ENCODE measurements around the gene REL. TPM values are rescaled to one million over a fixed set of nuclear protein-coding genes. Genes with fewer than 3 reads are reported as not detected.

Gene REL
- total RNA-seq, 1 experiment from 2014 or later: 10.0 TPM

- Histone ChIP-seq H3K9me3 (ENCODE audit: control insufficient read depth, insufficient read depth, low read depth, low read length) (no peaks in the 10 kb centered on the region), H3K4me1 (ENCODE audit: control insufficient read depth, insufficient read depth, low read length) (no peaks in the 10 kb centered on the region), H3K36me3 (ENCODE audit: control insufficient read depth, insufficient read depth, low read length) (no peaks in the 10 kb centered on the region), H3K27ac (ENCODE audit: low read length) (no peak overlapping the region), H3K27me3 (ENCODE audit: control insufficient read depth, insufficient read depth, low read length) (no peaks in the 10 kb centered on the region), H3K4me3 (ENCODE audit: low read depth in 2 of 2, low read length in 2 of 2) (no peak overlapping the region)
- ATAC-seq (no peak), DNase-seq (ENCODE audit: low read depth, low spot score) (no peak)
- ChIA-PET CTCF (no interaction called here), POLR2A (no interaction called here)
- no peak for TF ChIP-seq POLR2AphosphoS5 (IDR thresholded peaks at IDR 0.05; ENCODE audit: low read depth, low read length)
- no peak for TF ChIP-seq SIN3A (IDR thresholded peaks at IDR 0.05; ENCODE audit: borderline replicate concordance, insufficient read depth, low read depth, low read length)
- no peak for TF ChIP-seq TCF7L2 (IDR thresholded peaks at IDR 0.05; ENCODE audit: low read depth, low read length)
- no peak for TF ChIP-seq CTCF (IDR thresholded peaks at IDR 0.05)
- TF ChIP-seq, protein P1, sequence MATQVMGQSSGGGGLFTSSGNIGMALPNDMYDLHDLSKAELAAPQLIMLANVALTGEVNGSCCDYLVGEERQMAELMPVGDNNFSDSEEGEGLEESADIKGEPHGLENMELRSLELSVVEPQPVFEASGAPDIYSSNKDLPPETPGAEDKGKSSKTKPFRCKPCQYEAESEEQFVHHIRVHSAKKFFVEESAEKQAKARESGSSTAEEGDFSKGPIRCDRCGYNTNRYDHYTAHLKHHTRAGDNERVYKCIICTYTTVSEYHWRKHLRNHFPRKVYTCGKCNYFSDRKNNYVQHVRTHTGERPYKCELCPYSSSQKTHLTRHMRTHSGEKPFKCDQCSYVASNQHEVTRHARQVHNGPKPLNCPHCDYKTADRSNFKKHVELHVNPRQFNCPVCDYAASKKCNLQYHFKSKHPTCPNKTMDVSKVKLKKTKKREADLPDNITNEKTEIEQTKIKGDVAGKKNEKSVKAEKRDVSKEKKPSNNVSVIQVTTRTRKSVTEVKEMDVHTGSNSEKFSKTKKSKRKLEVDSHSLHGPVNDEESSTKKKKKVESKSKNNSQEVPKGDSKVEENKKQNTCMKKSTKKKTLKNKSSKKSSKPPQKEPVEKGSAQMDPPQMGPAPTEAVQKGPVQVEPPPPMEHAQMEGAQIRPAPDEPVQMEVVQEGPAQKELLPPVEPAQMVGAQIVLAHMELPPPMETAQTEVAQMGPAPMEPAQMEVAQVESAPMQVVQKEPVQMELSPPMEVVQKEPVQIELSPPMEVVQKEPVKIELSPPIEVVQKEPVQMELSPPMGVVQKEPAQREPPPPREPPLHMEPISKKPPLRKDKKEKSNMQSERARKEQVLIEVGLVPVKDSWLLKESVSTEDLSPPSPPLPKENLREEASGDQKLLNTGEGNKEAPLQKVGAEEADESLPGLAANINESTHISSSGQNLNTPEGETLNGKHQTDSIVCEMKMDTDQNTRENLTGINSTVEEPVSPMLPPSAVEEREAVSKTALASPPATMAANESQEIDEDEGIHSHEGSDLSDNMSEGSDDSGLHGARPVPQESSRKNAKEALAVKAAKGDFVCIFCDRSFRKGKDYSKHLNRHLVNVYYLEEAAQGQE (IDR thresholded peaks at IDR 0.05; ENCODE audit: insufficient read depth in 1 of 2, low read depth in 2 of 2, low read length in 1 of 2): no peak
- intact Hi-C loops (cut with micrococcal nuclease; ENCODE audit: unreplicated experiment): no loop called here
- in situ Hi-C loops (cut with HindIII; ENCODE audit: low pct_unique_long_range_greater_than_20kb, low sequenced_read_pairs): no loop called here
- no TSS peak for BruUV-seq (replicated peaks)
Observed at GRCh38 chr2:60847854-60848253, 33.5 kb upstream of the REL start.

DNA sequence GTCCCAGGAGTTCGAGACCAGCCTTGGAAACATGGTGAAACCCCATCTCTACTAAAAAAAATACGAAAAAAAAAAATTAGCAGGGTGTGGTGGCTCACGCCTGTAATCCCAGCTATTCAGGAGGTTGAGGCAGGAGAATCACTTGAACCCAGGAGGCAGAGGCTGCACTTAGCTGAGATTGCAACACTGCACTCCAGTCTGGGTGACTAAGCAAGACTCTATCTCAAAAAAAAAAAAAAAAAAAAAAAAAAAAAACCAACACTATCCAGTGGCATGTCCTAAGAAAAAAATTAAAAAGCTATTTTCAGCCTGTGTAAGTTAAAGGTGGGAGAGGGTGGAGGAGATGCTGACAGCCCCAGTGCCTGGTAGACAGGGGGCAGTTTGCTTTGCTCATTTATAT is 32.2 kb upstream of the REL start:
- TF ChIP-seq POLR2AphosphoS5 (IDR thresholded peaks at IDR 0.05; ENCODE audit: low read depth, low read length) (no peak), SIN3A (IDR thresholded peaks at IDR 0.05; ENCODE audit: borderline replicate concordance, insufficient read depth, low read depth, low read length) (no peak), TCF7L2 (IDR thresholded peaks at IDR 0.05; ENCODE audit: low read depth, low read length) (no peak), CTCF (IDR thresholded peaks at IDR 0.05) (no peak)
- TF ChIP-seq, protein P1 (IDR thresholded peaks at IDR 0.05; ENCODE audit: insufficient read depth in 1 of 2, low read depth in 2 of 2, low read length in 1 of 2): no peak

More for the DNA sequence above, 32.2 kb upstream of the REL start:
- H3K9me3 ChIP-seq (ENCODE audit: control insufficient read depth, insufficient read depth, low read depth, low read length): no peaks in the 10 kb centered on the region
- no peak overlapping the region for H3K27ac ChIP-seq (ENCODE audit: low read length)
- no peaks in the 10 kb centered on the region for H3K36me3 ChIP-seq (ENCODE audit: control insufficient read depth, insufficient read depth, low read length)
- DNase-seq (ENCODE audit: low read depth, low spot score) (no peak), ATAC-seq (no peak)
- CTCF ChIA-PET: interaction anchor here (0.6 kb wide), 1 partner anchor 820 kb away, joined by 3 read pairs; no protein-coding TSS in a partner anchor
- H3K27me3 ChIP-seq (ENCODE audit: control insufficient read depth, insufficient read depth, low read length): no peaks in the 10 kb centered on the region
- POLR2A ChIA-PET: no interaction called here
- intact Hi-C loops (cut with micrococcal nuclease; ENCODE audit: unreplicated experiment): no loop called here
- no TSS peak for BruUV-seq (replicated peaks)
- no peak overlapping the region for H3K4me3 ChIP-seq (ENCODE audit: low read depth in 2 of 2, low read length in 2 of 2)
- in situ Hi-C loops (cut with HindIII; ENCODE audit: low pct_unique_long_range_greater_than_20kb, low sequenced_read_pairs): no loop called here
- H3K4me1 ChIP-seq (ENCODE audit: control insufficient read depth, insufficient read depth, low read length): no peaks in the 10 kb centered on the region
